Bronchial epithelial cell (primary cell): ENCODE measurements around the gene PHIP. TPM values are rescaled to one million over a fixed set of nuclear protein-coding genes. Genes with fewer than 3 reads are reported as not detected.

Source experiments
- DNase-seq: peaks from one replicate; pipeline ENCODE4 v3.0.0-alpha.2; 2010; ENCODE audit warnings: low read depth
- FAIRE-seq: peaks from 2 replicates; lab custom pipeline; 2011; peaks lifted over from hg19 to GRCh38; lab: Jason Lieb, UNC
- H3K27me3 ChIP-seq: 2 replicates; pipeline ENCODE4 v1.5.1; 2011; ENCODE audit warnings: low read length; ENCODE audit not compliant: control insufficient read depth, insufficient read depth
- H3K36me3 ChIP-seq: 2 replicates; pipeline ENCODE4 v1.5.1; 2011; ENCODE audit warnings: low read length; ENCODE audit not compliant: control insufficient read depth, insufficient read depth
- H3K4me3 ChIP-seq: 2 replicates; pipeline ENCODE4 v1.5.1; 2011; ENCODE audit warnings: mild to moderate bottlenecking, low read depth, low read length, control low read depth
- CTCF ChIP-seq: IDR thresholded peaks from 2 replicates; pipeline ENCODE4 v1.5.1; 2011; ENCODE audit warnings: mild to moderate bottlenecking, moderate library complexity, low read length, control low read depth, inconsistent platforms; ENCODE audit not compliant: insufficient read depth, severe bottlenecking
- total RNA-seq: library from RNA; depleted of rRNA; stranded (reverse); fragments of >200 nt; gene quantifications from 2 replicates; pipeline ENCODE4 v1.2.1, GENCODE V29; 2014

PHIP gene
- total RNA-seq, 1 donor from 2014 or later, result 13.2 TPM

- no peak for FAIRE-seq
- TF ChIP-seq CTCF, result no peak
- Histone ChIP-seq H3K36me3 (peaks cover 8% of the 10 kb centered on the region), H3K4me3 (no peak overlapping the region), H3K27me3 (no peaks in the 10 kb centered on the region)
- DNase-seq, result no peak
Observed at GRCh38 chr6:78993955-78994354, 84.1 kb downstream of the PHIP start.

GRCh38 chr6:78989191-78989590 lies 88.9 kb downstream of the PHIP start:
- no peak for TF ChIP-seq CTCF
- no peak for DNase-seq
- no peak for FAIRE-seq
- Histone ChIP-seq H3K27me3 (no peaks in the 10 kb centered on the region), H3K36me3 (peaks cover 2% of the 10 kb centered on the region), H3K4me3 (no peak overlapping the region)

GRCh38 chr6:78986161-78986560 lies 91.9 kb downstream of the PHIP start:
- DNase-seq, result no peak
- no peak for FAIRE-seq
- TF ChIP-seq CTCF, result no peak
- Histone ChIP-seq H3K36me3 (peaks cover 4% of the 10 kb centered on the region), H3K4me3 (no peak overlapping the region), H3K27me3 (no peaks in the 10 kb centered on the region)

GRCh38 chr6:78984225-78984950 lies 93.7 kb downstream of the PHIP start:
- no peak for TF ChIP-seq CTCF
- H3K4me3 ChIP-seq, result no peak overlapping the region
- no peaks in the 10 kb centered on the region for H3K27me3 ChIP-seq
- H3K36me3 ChIP-seq, result peaks cover 4% of the 10 kb centered on the region
- FAIRE-seq, result no peak
- no peak for DNase-seq

GRCh38 chr6:78967191-78967590 lies 110.9 kb downstream of the PHIP start:
- no peak for TF ChIP-seq CTCF
- peaks cover 2% of the 10 kb centered on the region for H3K36me3 ChIP-seq
- H3K4me3 ChIP-seq, result no peak overlapping the region
- H3K27me3 ChIP-seq, result no peaks in the 10 kb centered on the region
- DNase-seq (no peak), FAIRE-seq (no peak)

GRCh38 chr6:78966542-78966941 lies 111.5 kb downstream of the PHIP start:
- Histone ChIP-seq H3K27me3 (no peaks in the 10 kb centered on the region), H3K36me3 (peaks cover 2% of the 10 kb centered on the region), H3K4me3 (no peak overlapping the region)
- DNase-seq (no peak), FAIRE-seq (no peak)
- no peak for TF ChIP-seq CTCF
